Measurements from ENCODE around the gene ACSBG1.
"Not testable (repeated sequence)": the region's sequence is repeated elsewhere in the genome, so short reads cannot be mapped to it uniquely, and the experiment has no call there.

ACSBG1 gene

GRCh38 chr15:78263907-78264303 lies 29.5 kb upstream of the ACSBG1 start:
- peak overlapping the region; percentile 45 to 82 for H3K4me3 Mint-ChIP-seq
- peaks cover 16 to 19% of the 10 kb centered on the region in 2 donors for H3K4me1 Mint-ChIP-seq (ENCODE audit: low read depth in 2 of 2)
- no peak for ATAC-seq (replicated peaks)
- H3K27me3 Mint-ChIP-seq = no peaks in the 10 kb centered on the region
- no peak for DNase-seq
- H3K9me3 Mint-ChIP-seq = no peaks in the 10 kb centered on the region
- peaks cover 12% of the 10 kb centered on the region for H3K36me3 Mint-ChIP-seq (ENCODE audit: insufficient read depth)
- H3K27ac Mint-ChIP-seq = peak overlapping the region; percentile 78 to 94

DNA sequence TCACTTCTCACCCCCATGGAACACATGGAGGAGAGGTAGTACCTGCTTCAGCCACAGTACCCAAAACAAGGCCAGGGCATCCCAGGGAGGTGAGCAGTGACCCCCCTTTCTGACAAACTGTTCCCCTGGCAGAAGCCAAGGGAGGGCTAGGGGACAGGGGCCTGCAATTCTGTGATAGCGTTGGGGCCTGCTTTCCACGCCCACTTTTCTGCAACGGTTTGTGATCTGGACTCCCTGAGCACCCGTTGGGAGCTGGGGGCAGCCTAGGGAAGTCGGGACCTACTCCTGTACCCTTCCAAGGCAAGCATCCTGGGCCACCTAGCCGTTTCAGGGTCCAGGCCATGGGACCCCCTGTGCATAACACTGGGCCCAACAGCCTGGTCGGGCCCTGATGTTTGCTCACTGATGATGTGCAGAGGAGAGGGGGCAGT lies 29.0 kb upstream of the ACSBG1 start:
- peaks cover 14 to 16% of the 10 kb centered on the region in 2 donors for H3K4me1 Mint-ChIP-seq (ENCODE audit: low read depth in 2 of 2)
- no peak for ATAC-seq (replicated peaks)
- peak overlapping the region; percentile 78 to 94 for H3K27ac Mint-ChIP-seq
- H3K4me3 Mint-ChIP-seq = peak overlapping the region; percentile 45 to 65
- no peak for DNase-seq
- no peaks in the 10 kb centered on the region for H3K27me3 Mint-ChIP-seq
- peaks cover 12% of the 10 kb centered on the region for H3K36me3 Mint-ChIP-seq (ENCODE audit: insufficient read depth)
- no peaks in the 10 kb centered on the region for H3K9me3 Mint-ChIP-seq

DNA sequence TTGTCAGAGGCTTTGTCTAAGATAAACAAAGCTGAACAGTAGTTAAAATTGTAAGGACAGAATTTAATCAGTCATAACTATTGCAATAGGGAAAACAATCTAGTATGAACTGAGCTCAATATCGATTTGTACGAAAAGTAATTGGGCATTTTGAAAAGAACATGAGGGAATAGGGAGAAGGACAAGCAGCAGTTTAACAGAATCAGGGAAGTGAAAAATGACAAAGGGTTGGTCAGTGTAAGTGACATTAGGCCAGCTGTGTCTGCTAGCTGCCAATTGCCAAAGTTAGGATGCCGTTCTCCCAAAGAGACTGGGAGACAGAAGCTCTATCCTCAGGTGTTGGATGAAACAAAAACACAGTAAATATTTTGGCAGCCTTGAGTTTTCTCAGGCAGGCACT lies 26.7 kb upstream of the ACSBG1 start:
- no peak for DNase-seq

GRCh38 chr15:78260489-78260888 lies 26.1 kb upstream of the ACSBG1 start:
- Mint-ChIP-seq H3K4me3 (no peak overlapping the region), H3K4me1 (ENCODE audit: low read depth in 2 of 2) (peaks cover 5 to 6% of the 10 kb centered on the region in 2 donors), H3K36me3 (ENCODE audit: insufficient read depth) (peaks cover 12% of the 10 kb centered on the region), H3K27ac (no peak overlapping the region), H3K9me3 (no peaks in the 10 kb centered on the region), H3K27me3 (peaks cover 0 to 4% of the 10 kb centered on the region in 2 donors)
- DNase-seq (no peak), ATAC-seq (replicated peaks) (no peak)

More for the DNA sequence above, 26.7 kb upstream of the ACSBG1 start:
- Mint-ChIP-seq H3K27me3 (peaks cover 0 to 4% of the 10 kb centered on the region in 2 donors), H3K27ac (no peak overlapping the region), H3K4me3 (no peak overlapping the region), H3K9me3 (no peaks in the 10 kb centered on the region), H3K36me3 (ENCODE audit: insufficient read depth) (peaks cover 12% of the 10 kb centered on the region), H3K4me1 (ENCODE audit: low read depth in 2 of 2) (peaks cover 10 to 12% of the 10 kb centered on the region in 2 donors)
- no peak for ATAC-seq (replicated peaks)

DNA sequence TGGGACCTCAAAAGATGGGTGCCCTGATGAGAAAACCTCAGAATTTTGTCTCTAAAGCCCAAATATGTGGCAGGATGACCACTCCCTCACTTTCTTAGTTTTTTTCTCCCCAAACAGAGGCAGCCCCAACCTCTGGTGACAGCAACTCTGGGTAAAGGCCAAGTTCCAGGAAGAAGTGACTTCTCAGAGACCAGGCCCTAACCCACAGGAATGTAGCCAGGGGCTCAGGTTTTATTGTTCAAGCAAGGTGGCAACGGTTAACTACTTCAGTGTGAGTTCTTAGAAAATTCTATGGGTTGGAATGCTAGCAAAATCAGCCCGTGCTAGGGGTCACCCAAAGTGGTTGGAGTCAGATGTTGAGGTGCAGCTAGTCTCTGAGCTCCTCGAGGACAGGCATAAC lies 24.9 kb upstream of the ACSBG1 start:
- Mint-ChIP-seq H3K27me3 (peaks cover 0 to 4% of the 10 kb centered on the region in 2 donors), H3K27ac (no peak overlapping the region), H3K36me3 (ENCODE audit: insufficient read depth) (peaks cover 12% of the 10 kb centered on the region), H3K4me3 (no peak overlapping the region), H3K9me3 (no peaks in the 10 kb centered on the region), H3K4me1 (ENCODE audit: low read depth in 2 of 2) (no peaks in the 10 kb centered on the region)
- DNase-seq (no peak), ATAC-seq (replicated peaks) (no peak)

DNA sequence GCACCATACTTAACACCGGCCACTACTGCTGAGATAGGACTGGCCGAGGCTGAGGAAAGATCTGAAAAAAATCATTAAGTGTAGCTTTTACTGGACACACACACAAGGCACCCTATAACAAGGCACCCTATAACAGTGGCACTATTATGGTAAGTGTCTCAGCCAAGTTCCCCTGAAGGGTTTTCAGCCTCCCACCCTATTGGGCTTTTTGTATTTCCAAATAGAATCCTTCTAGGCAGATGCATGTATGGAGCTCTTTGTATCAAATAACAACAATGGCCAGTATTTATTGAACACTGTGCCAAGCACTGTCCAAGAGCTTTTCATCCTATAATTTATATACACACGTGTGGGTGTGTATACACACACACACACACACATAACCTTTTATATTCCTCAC lies 23.3 kb upstream of the ACSBG1 start:
- Mint-ChIP-seq H3K27ac (peak overlapping the region in 1 of 2 donors; percentile 68), H3K36me3 (ENCODE audit: insufficient read depth) (peaks cover 4% of the 10 kb centered on the region), H3K9me3 (no peaks in the 10 kb centered on the region), H3K4me1 (ENCODE audit: low read depth in 2 of 2) (no peaks in the 10 kb centered on the region), H3K4me3 (no peak overlapping the region), H3K27me3 (peaks cover 0 to 4% of the 10 kb centered on the region in 2 donors)
- DNase-seq (no peak), ATAC-seq (replicated peaks) (no peak)

DNA sequence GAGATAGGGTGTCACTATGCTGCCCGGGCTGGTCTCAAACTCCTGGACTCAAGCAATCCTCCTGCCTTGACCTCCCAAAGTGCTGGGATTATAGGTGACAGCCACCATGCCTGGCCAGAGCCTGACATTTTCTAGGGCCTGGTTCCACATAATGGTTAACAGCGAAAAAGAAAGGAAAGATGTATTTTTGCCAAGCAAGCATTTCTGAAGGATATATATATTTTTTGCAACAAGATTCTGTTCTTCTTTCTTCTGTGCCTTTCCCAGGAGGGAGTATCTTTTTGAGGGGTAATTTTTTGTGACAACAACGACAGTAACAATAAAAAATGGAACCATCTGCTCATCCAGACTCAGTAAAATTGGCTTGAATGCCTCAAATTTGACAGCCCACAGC lies 21.7 kb upstream of the ACSBG1 start:
- no peak overlapping the region for H3K27ac Mint-ChIP-seq
- H3K9me3 Mint-ChIP-seq = no peaks in the 10 kb centered on the region

GRCh38 chr15:78255421-78256043 lies 21.2 kb upstream of the ACSBG1 start:
- ATAC-seq (replicated peaks) (no peak), DNase-seq (no peak)
- Mint-ChIP-seq H3K27ac (no peak overlapping the region), H3K4me1 (ENCODE audit: low read depth in 2 of 2) (no peaks in the 10 kb centered on the region), H3K36me3 (ENCODE audit: insufficient read depth) (peaks cover 3% of the 10 kb centered on the region), H3K27me3 (peaks cover 0 to 4% of the 10 kb centered on the region in 2 donors), H3K4me3 (no peak overlapping the region), H3K9me3 (no peaks in the 10 kb centered on the region)

More for the DNA sequence above, 21.7 kb upstream of the ACSBG1 start:
- Mint-ChIP-seq H3K4me1 (ENCODE audit: low read depth in 2 of 2) (no peaks in the 10 kb centered on the region), H3K27me3 (peaks cover 0 to 4% of the 10 kb centered on the region in 2 donors), H3K4me3 (no peak overlapping the region), H3K36me3 (ENCODE audit: insufficient read depth) (peaks cover 3% of the 10 kb centered on the region)
- no peak for DNase-seq
- no peak for ATAC-seq (replicated peaks)

DNA sequence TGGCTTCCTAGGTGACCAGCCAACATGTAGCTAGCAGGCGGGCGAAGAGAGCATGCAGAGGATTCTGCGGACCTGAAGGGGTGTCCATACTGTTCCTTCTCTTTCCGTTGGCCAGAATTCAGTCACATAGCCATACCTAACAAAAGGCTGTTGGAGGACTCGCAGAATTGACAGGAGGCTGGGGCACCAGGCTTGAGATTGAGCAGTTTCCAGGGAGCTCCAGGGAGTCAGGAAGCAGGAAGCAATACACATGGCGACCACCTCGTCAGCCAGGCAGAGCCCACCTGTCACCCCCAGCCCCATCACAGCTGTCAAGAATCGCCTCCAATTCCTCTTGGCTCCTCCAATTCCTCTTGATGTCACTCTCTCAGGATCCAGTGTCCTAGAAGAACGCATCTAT lies 16.8 kb upstream of the ACSBG1 start:
- ATAC-seq (replicated peaks) = no peak
- no peak overlapping the region for H3K4me3 Mint-ChIP-seq
- DNase-seq = no peak
- H3K4me1 Mint-ChIP-seq (ENCODE audit: low read depth in 2 of 2) = no peaks in the 10 kb centered on the region
- no peaks in the 10 kb centered on the region for H3K9me3 Mint-ChIP-seq
- no peaks in the 10 kb centered on the region for H3K36me3 Mint-ChIP-seq (ENCODE audit: insufficient read depth)
- H3K27me3 Mint-ChIP-seq = no peaks in the 10 kb centered on the region
- no peak overlapping the region for H3K27ac Mint-ChIP-seq

- no peak for DNase-seq
- H3K36me3 Mint-ChIP-seq (ENCODE audit: insufficient read depth) = no peaks in the 10 kb centered on the region
- no peak overlapping the region for H3K4me3 Mint-ChIP-seq
- H3K4me1 Mint-ChIP-seq (ENCODE audit: low read depth in 2 of 2) = no peaks in the 10 kb centered on the region
- H3K9me3 Mint-ChIP-seq = no peaks in the 10 kb centered on the region
- no peak overlapping the region for H3K27ac Mint-ChIP-seq
- ATAC-seq (replicated peaks) = no peak
- no peaks in the 10 kb centered on the region for H3K27me3 Mint-ChIP-seq
These were observed 14.8 kb upstream of the ACSBG1 start for GRCh38 chr15:78249131-78249530.

- H3K9me3 Mint-ChIP-seq = no peaks in the 10 kb centered on the region
- H3K27me3 Mint-ChIP-seq = no peaks in the 10 kb centered on the region
- no peak overlapping the region for H3K4me3 Mint-ChIP-seq
- no peaks in the 10 kb centered on the region for H3K36me3 Mint-ChIP-seq (ENCODE audit: insufficient read depth)
- DNase-seq (no peak), ATAC-seq (replicated peaks) (no peak)
- no peaks in the 10 kb centered on the region for H3K4me1 Mint-ChIP-seq (ENCODE audit: low read depth in 2 of 2)
- no peak overlapping the region for H3K27ac Mint-ChIP-seq
These were observed 13.5 kb upstream of the ACSBG1 start for GRCh38 chr15:78247911-78248310.

GRCh38 chr15:78245976-78246620 lies 11.7 kb upstream of the ACSBG1 start:
- not testable (repeated sequence) for H3K27ac Mint-ChIP-seq; H3K36me3 Mint-ChIP-seq (ENCODE audit: insufficient read depth); ATAC-seq (replicated peaks); H3K9me3 Mint-ChIP-seq; H3K4me1 Mint-ChIP-seq (ENCODE audit: low read depth in 2 of 2); H3K27me3 Mint-ChIP-seq; DNase-seq; H3K4me3 Mint-ChIP-seq

- not testable (repeated sequence) for H3K27ac Mint-ChIP-seq; DNase-seq; ATAC-seq (replicated peaks); H3K27me3 Mint-ChIP-seq; H3K4me1 Mint-ChIP-seq (ENCODE audit: low read depth in 2 of 2); H3K36me3 Mint-ChIP-seq (ENCODE audit: insufficient read depth); H3K4me3 Mint-ChIP-seq; H3K9me3 Mint-ChIP-seq
These were observed 11.0 kb upstream of the ACSBG1 start for GRCh38 chr15:78245392-78245791.

DNA sequence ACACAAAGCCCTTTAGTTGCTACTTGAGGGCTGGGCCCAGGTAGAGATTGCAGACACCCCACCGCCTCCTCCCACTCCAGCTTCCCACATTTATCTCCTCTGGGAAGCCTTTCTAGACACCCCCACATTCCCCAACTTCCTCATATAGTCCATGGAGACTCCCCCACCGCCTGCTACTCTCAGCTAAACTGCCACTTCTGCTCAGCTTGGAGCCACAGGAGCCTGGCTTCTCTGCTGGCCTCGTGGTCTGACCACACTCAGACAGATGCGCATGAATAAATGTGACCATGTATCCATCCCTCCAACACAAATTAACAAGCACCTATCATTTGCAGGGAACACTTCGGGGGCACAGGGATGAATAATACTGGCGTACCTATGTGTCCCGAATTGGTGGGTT lies 10.5 kb upstream of the ACSBG1 start:
- no peak for DNase-seq

More for the DNA sequence above, 10.5 kb upstream of the ACSBG1 start:
- Mint-ChIP-seq H3K27me3 (no peaks in the 10 kb centered on the region), H3K4me1 (ENCODE audit: low read depth in 2 of 2) (peaks cover 0 to 3% of the 10 kb centered on the region in 2 donors), H3K36me3 (ENCODE audit: insufficient read depth) (no peaks in the 10 kb centered on the region), H3K9me3 (no peaks in the 10 kb centered on the region), H3K4me3 (no peak overlapping the region), H3K27ac (no peak overlapping the region)
- ATAC-seq (replicated peaks) = no peak

All from effector memory CD8-positive, alpha-beta T cell (primary cell).